A673 (cell line): Measurements from ENCODE around the gene EMP3.

Experiments
- EZH2 ChIP-seq: fragments of 200-600 bp; sonication (generic); IDR thresholded peaks from 2 replicates; pipeline ENCODE4 v1.6.1; 2017; ENCODE audit warnings: borderline replicate concordance, low read depth, mild to moderate bottlenecking, mixed read lengths, antibody characterized with exemption, low read length; ENCODE audit not compliant: poor library complexity, severe bottlenecking
- TF ChIP-seq, protein P1 (sequence below): fragments of 300-800, 200-600 bp; sonication (generic); conservative IDR thresholded peaks from 2 replicates; pipeline ENCODE4 v1.5.1; 2017; ENCODE audit warnings: low read depth, mild to moderate bottlenecking, antibody characterized with exemption, low read length, moderate library complexity, mixed read lengths

DNA sequence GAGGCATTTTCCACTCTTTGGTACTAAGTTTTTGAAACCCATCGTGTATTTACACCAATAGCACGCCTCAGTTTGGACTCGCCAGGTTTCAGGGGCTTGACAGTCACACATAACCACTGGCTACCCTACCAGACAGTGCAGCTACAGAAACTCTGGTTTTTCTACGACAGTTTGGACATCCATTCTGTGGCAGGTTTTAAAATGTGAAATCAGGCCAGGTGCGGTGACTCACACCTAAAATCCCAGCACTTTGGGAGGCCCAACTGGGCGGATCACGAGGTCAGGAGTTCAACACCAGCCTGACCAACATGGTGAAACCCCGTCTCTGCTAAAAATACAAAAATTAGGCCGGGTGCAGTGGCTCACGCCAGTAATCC lies 52.8 kb downstream of the EMP3 start:
- TF ChIP-seq, protein P1, sequence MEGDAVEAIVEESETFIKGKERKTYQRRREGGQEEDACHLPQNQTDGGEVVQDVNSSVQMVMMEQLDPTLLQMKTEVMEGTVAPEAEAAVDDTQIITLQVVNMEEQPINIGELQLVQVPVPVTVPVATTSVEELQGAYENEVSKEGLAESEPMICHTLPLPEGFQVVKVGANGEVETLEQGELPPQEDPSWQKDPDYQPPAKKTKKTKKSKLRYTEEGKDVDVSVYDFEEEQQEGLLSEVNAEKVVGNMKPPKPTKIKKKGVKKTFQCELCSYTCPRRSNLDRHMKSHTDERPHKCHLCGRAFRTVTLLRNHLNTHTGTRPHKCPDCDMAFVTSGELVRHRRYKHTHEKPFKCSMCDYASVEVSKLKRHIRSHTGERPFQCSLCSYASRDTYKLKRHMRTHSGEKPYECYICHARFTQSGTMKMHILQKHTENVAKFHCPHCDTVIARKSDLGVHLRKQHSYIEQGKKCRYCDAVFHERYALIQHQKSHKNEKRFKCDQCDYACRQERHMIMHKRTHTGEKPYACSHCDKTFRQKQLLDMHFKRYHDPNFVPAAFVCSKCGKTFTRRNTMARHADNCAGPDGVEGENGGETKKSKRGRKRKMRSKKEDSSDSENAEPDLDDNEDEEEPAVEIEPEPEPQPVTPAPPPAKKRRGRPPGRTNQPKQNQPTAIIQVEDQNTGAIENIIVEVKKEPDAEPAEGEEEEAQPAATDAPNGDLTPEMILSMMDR, result no peak
- no peak for TF ChIP-seq EZH2
